HG03571 (cell line): ENCODE data around the gene KCNE1.
"Not testable (repeated sequence)": the region's sequence is repeated elsewhere in the genome, so short reads cannot be mapped to it uniquely, and the experiment has no call there.

Source experiments
- ATAC-seq: cut with Tn5 transposase; IDR thresholded peaks from one replicate; pipeline ENCODE4 v1.9.1; 2021; ENCODE audit not compliant: unreplicated experiment

KCNE1 gene

GRCh38 chr21:34427339-34427738 is 84.7 kb downstream of the KCNE1 start:
- not testable (repeated sequence) for ATAC-seq

- not testable (repeated sequence) for ATAC-seq
Measured at GRCh38 chr21:34423805-34424204, 88.2 kb downstream of the KCNE1 start, which contains the start of gene SMIM34. TSS of gene SMIM34 (minus strand) at chr21:34423951. CDS start at chr21:34423839, 112 bp downstream.

GRCh38 chr21:34417448-34418077 is 94.4 kb downstream of the KCNE1 start:
- ATAC-seq = not testable (repeated sequence)

- ATAC-seq = not testable (repeated sequence)
Measured at GRCh38 chr21:34407294-34407693, 104.7 kb downstream of the KCNE1 start.

GRCh38 chr21:34406676-34407075 is 105.3 kb downstream of the KCNE1 start:
- not testable (repeated sequence) for ATAC-seq

GRCh38 chr21:34406102-34406501 is 105.9 kb downstream of the KCNE1 start:
- not testable (repeated sequence) for ATAC-seq

GRCh38 chr21:34405686-34406085 is 106.3 kb downstream of the KCNE1 start:
- not testable (repeated sequence) for ATAC-seq

GRCh38 chr21:34404742-34405141 is 107.3 kb downstream of the KCNE1 start:
- not testable (repeated sequence) for ATAC-seq

- ATAC-seq = not testable (repeated sequence)
Measured at GRCh38 chr21:34400522-34400921, 111.5 kb downstream of the KCNE1 start.
